Cardiac septum (tissue), 1 donor: Measurements from ENCODE around the gene RNF150. TPM values are rescaled to one million over a fixed set of nuclear protein-coding genes. Genes with fewer than 3 reads are reported as not detected.

Experiments used
- DNase-seq: peaks from one replicate; pipeline ENCODE4 v3.0.0-alpha.2; 2020; ENCODE audit warnings: low spot score
- intact Hi-C: fragments of 100-400 bp; cut with DNase I; formaldehyde crosslinking; loops from one replicate; pipeline ENCODE4 v1.14.0; 2022
- total RNA-seq: library from RNA; stranded (reverse); fragmentation: NEBNext Ultra II Directional; extraction: Animal tissue kit (Norgen Biotek cat#: 25700); gene quantifications from one replicate; pipeline ENCODE4 v1.2.1, GENCODE V29; 2021
- donor health status: DM: no; HTN: no; CAD: no.

Gene RNF150
- total RNA-seq, 1 donor from 2014 or later: 69.2 TPM

DNA sequence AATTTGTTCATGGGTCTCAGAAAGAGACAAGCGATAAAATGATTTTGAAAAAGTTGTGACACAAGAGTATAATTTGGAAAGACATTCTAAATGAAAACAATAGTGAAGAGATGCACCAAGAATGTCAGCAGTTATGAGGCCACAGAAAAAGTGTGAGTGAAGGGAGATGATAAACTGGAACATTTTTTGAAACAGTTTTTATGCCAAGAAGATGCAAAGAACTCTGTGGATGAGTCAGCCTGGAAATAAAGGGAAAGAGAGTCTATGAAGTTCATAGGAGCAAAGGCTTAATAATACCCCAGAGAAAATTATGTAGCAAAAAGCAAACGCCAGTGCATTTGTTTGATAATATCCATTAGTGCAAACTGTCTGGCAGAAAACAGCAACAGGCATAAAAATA, 188.7 kb downstream of the RNF150 start:
- intact Hi-C loops: loop anchor here (5.0 kb wide), 2 partner anchors 38 to 188 kb away; partner anchors contain the start of gene RNF150
- no peak for DNase-seq

DNA sequence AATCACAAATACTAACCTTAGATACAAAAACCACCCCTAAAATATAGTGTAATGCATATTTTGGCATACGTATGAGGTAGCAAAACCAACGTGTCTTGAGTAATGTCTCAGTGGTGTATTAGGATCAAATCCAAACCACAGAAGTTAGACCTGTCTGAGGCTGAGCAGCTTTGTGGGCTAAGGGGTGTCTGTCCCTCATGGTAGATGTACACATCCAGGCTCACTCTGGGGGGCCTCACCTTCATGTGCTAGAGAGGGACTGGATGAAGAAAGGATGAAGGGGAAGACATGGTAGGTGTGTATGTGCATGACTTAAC, 189.1 kb downstream of the RNF150 start:
- intact Hi-C loops: loop anchor here (5.0 kb wide), 2 partner anchors 38 to 188 kb away; partner anchors contain the start of gene RNF150

GRCh38 chr4:140943486-140944198, 189.6 kb downstream of the RNF150 start:
- no peak for DNase-seq
- intact Hi-C loops: loop anchor here (5.0 kb wide), 2 partner anchors 39 to 189 kb away; partner anchors contain the start of gene RNF150

More for the DNA sequence above, 189.1 kb downstream of the RNF150 start:
- DNase-seq: no peak

- DNase-seq: no peak
- intact Hi-C loops: loop anchor here (5.0 kb wide), 2 partner anchors 42 to 192 kb away; partner anchors contain the start of gene RNF150
These were observed 192.7 kb downstream of the RNF150 start for GRCh38 chr4:140940589-140940988.

DNA sequence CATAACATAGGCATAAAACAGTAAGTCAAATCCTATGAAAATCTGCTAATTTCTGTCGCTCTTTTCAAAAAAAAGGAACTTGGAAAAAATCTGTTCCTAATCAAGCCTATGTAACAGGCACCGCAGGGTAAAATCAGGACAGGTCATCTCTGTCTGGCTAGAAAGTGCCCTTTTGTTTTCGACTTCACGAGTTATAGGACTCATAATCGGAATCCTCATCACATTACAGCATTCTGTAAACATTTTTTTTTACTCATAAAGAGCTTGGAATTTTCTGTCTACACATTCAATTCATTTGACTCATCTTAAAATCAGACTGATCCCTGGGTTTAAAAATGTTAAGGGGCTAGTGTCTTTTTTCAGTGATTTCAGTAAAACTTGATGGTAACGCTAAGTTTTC, 195.4 kb downstream of the RNF150 start:
- intact Hi-C loops: loop anchor here (10.0 kb wide), 1 partner anchor 53 kb away; no protein-coding TSS in a partner anchor
- no peak for DNase-seq

DNA sequence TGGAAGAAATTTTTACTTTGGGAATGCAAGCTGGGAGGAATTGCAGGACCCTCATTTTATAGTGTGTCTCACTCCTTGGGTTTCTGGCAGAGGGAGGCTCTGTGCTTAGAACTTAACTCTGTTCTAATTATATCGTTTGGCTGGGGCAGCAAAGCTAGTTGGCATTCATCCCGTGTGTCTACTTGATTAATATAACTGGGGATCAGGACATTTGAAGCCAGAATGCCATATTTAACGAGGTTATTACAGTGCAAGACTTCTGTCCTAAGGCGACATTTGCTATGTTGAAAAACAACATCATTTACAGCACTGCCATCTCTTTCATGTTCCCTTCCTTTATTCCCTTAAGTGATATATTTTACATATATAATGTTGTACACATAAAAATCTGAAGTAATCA, 198.0 kb downstream of the RNF150 start:
- intact Hi-C loops: loop anchor here (10.0 kb wide), 1 partner anchor 50 kb away; no protein-coding TSS in a partner anchor
- no peak for DNase-seq

DNA sequence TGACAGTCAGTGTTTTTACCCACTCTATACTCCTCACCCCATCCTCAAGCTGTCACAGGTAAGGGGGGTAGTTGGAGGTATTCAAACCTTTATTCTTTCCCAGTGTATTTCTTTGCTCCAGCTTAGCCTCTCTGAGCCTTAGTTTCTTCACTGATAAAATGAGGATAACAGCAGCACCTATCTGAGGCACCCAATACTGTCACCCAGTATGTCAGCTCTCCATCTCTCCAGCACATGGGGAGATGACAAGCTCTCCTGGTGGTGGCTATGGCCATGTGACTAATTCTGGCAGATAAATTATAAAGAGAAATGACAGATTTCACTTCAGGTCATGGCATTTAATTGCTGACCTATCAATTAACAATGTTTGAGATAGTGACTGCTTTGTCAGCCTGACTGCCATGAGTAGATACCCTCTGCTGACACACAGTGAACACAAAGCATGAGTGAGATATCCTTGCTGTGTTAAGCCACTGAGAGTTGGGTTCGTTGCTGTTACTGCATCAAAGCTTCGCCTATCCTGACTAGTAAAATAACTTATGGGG, 200.7 kb downstream of the RNF150 start:
- intact Hi-C loops: loop anchor here (10.0 kb wide), 1 partner anchor 48 kb away; no protein-coding TSS in a partner anchor
- DNase-seq: no peak

- intact Hi-C loops: loop anchor here (10.0 kb wide), 1 partner anchor 47 kb away; no protein-coding TSS in a partner anchor
These were observed 201.4 kb downstream of the RNF150 start for GRCh38 chr4:140931911-140932310.

GRCh38 chr4:140930557-140930956, 202.7 kb downstream of the RNF150 start:
- intact Hi-C loops: loop anchor here (10.0 kb wide), 1 partner anchor 46 kb away; no protein-coding TSS in a partner anchor
- DNase-seq: no peak

More at GRCh38 chr4:140931911-140932310, 201.4 kb downstream of the RNF150 start:
- DNase-seq: no peak

- intact Hi-C loops: loop anchor here (10.0 kb wide), 1 partner anchor 45 kb away; no protein-coding TSS in a partner anchor
These were observed 203.3 kb downstream of the RNF150 start for GRCh38 chr4:140930011-140930410.

DNA sequence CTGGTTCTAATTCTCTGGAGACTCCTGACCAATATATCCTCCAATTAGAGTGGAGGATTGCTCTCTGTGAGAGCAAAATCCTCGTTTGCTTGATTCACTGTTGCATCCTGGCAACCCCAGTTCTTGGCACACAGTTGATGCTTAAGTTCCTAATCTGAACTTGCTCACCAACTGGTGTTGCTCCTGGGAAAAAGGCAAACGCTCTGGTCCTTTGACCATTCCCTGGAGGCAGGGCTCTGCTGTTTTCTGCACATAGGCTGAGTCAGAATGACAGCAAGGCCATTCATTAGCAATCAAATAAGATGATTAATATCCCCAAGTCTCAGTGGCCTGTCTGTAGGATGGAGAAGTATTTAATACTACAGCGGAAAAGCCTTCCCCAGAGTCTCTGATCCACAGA, 204.4 kb downstream of the RNF150 start:
- intact Hi-C loops: loop anchor here (5.0 kb wide), 1 partner anchor 203 kb away; the partner anchor contains the start of gene RNF150

More at GRCh38 chr4:140930011-140930410, 203.3 kb downstream of the RNF150 start:
- DNase-seq: no peak

DNA sequence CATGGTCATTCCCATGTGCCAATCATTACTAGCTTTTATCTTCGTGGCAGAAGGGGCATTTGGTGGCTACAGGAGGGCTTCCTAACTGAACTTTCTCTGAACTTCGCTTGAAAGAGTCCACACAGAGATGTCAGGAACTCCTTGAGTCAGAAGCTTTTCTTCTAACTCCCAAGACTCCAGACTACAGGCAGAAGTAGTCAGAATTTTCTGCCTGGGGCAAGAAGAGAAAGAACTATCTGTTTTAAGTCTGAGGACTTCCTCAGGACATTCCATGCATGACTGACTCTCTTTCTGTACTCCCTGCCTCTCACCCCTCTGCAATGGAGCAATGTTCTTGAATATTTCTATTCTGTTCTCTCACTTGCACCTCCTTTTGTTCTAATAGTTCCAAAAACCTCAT, 206.6 kb downstream of the RNF150 start:
- DNase-seq: no peak

More for the DNA sequence above, 204.4 kb downstream of the RNF150 start:
- DNase-seq: no peak

DNA sequence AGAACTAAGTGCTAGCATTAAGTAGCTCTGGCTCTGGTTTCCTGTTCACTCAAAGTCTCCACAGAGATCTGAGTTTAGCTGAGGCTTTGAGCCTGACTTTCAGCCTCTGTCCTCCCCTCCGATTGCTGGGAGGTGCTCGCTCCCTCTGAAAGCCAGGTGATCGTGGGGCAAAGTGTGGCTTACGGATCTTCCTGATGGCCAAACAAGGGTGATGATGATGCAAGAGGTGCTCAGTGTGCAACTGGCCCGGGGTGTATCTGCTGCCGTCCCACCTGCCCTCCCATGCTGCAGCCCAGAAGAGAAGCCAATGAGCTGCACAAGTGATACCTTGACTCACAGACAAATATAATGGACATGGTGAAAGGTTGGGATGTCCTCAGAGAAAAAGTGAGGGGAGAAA, 207.9 kb downstream of the RNF150 start:
- intact Hi-C loops: loop anchor here (5.0 kb wide), 1 partner anchor 207 kb away; the partner anchor contains the start of gene RNF150
- no peak for DNase-seq

More for the DNA sequence above, 206.6 kb downstream of the RNF150 start:
- intact Hi-C loops: loop anchor here (5.0 kb wide), 1 partner anchor 206 kb away; the partner anchor contains the start of gene RNF150

- no peak for DNase-seq
- intact Hi-C loops: loop anchor here (5.0 kb wide), 1 partner anchor 207 kb away; the partner anchor contains the start of gene RNF150
These were observed 208.4 kb downstream of the RNF150 start for GRCh38 chr4:140924761-140925392.

DNA sequence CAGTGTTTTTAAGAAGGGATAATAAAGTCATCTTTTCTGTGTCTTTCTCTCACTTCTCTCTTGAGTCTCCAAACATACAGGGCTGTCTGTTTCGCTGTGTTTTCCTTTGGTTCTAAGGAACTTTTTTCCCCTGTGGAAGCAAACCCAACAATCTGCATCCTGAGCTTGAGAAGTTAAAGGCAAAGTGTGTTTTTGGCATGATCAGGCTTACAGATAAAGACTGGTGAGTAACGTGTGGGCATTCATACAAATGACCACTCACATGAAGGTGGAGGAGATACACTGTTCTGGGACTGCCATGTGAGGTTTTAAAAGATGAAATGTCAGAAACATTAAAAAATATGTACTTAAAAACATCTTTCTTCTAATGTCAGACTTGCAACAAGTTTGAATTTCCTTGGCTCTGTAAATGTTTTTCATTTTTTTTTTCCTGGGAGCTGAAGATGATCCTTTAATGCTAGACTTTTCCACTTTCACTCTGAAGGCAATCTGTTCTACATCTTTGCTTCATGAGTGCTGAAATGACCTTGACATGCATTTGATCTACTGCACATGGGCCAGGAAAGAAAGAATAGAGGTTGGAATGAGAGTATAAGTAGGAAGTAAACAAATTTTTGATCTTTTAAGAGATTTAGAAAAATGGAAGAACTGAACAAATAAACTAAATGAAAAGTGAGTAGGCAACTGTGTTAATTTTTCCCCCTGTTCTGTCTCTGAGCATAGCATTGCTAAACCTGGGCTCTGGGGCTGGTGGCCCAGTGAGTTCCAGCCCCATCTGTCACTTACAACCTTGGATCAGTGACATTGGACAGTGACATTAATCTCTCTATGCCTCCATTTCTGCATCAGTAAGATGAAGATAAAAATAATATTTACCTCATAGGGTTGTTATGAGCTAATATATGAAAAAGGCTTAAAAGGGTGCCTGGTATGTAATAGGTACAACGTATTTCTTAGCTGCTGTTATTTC, 226.0 kb downstream of the RNF150 start:
- intact Hi-C loops: no loop called here
- DNase-seq: no peak

GRCh38 chr4:140904904-140905303, 228.4 kb downstream of the RNF150 start:
- intact Hi-C loops: no loop called here
- DNase-seq: no peak

DNA sequence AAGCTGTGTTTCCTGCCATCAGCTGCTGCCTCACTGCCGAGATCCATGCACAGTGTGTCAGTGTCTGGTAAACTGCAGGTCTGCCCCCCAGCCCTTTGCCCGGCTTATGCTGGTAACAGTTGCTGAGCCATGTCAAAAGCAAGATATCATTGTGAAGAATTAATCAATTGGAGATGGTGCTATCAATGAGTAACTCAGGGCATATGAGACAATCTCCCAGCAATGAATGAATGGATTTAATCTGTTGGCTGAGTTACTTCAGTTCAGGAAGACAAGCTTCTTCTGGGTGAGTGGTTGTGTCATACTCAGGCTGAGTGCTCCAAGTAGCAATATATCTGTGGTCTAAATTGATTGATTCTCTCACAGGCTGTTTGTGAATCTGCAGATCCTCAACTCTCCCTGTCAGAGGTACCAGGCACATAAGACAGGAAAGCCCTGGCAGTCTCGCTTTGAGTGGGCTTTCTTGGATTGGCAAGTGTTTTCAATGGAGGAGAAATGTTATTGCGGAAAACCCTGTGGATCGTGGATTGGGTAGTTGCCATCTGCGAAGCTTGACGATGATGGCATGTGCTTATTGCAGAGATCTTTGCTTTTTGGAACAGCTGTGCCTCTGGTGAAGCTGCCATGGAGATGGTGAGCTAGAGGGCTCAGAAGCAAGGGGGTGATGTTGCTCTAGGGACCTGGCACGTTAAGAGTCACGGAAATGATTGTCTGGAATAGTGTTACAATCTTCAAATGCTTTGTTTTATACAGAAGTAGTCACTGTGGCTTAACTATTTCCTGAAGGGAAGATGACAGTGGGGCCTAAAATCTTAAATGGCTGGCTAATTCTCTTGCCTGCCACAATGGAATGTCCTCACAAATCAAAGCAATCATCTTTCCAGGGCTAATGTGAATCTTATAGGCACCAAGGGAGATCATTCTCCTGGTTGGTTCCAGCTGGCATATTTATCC, 229.5 kb downstream of the RNF150 start:
- intact Hi-C loops: no loop called here
- DNase-seq: no peak
